GM12875 (cell line): ENCODE measurements around the gene TMEM235.

Experiments
- H3K4me3 ChIP-seq: one replicate; pipeline ENCODE4 v1.5.1; 2011; ENCODE audit warnings: low read depth, low read length, control low read depth
- TF ChIP-seq, protein P1 (sequence below): IDR thresholded peaks from 2 replicates; pipeline ENCODE4 v1.5.1; 2011; ENCODE audit warnings: low read depth, mild to moderate bottlenecking, control low read depth, inconsistent platforms, low read length, moderate library complexity, borderline replicate concordance; ENCODE audit not compliant: insufficient read depth

Gene TMEM235

DNA sequence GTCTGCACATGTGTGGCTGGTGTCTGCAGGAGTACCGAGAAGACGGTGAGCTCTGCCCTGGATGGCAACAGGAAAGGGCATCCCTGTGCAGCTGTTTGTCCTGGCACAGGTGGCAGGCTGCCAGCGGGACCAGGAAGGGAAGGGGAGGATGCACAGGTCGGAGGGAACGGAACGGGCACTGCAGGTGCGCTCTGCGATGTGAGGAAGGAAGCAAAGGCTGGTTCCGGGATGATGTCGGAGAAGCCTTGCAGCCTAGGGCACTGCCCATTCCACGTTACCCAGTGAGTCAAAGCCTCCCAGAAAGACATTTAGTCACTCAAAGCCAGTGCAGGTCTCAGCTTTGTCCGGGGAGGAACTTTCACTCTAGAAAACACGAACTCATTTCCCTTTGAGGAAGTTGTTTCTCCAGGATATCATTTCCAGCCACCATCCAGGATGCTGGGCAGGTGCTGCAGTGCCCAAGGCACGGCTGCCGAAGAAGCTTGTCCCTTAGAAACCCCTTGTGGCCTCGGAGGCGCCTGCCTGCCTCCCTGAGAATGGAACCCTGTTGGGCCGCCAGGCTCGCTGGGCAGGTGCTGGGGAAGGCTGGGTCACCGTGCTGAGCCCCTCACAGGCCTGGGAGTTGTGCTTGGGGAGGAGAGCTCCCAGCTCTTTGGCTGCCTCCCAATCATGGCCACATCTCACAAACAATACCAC, 4.5 kb upstream of the TMEM235 start:
- TF ChIP-seq, protein P1, sequence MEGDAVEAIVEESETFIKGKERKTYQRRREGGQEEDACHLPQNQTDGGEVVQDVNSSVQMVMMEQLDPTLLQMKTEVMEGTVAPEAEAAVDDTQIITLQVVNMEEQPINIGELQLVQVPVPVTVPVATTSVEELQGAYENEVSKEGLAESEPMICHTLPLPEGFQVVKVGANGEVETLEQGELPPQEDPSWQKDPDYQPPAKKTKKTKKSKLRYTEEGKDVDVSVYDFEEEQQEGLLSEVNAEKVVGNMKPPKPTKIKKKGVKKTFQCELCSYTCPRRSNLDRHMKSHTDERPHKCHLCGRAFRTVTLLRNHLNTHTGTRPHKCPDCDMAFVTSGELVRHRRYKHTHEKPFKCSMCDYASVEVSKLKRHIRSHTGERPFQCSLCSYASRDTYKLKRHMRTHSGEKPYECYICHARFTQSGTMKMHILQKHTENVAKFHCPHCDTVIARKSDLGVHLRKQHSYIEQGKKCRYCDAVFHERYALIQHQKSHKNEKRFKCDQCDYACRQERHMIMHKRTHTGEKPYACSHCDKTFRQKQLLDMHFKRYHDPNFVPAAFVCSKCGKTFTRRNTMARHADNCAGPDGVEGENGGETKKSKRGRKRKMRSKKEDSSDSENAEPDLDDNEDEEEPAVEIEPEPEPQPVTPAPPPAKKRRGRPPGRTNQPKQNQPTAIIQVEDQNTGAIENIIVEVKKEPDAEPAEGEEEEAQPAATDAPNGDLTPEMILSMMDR, result no peak
- H3K4me3 ChIP-seq, result no peak overlapping the region

DNA sequence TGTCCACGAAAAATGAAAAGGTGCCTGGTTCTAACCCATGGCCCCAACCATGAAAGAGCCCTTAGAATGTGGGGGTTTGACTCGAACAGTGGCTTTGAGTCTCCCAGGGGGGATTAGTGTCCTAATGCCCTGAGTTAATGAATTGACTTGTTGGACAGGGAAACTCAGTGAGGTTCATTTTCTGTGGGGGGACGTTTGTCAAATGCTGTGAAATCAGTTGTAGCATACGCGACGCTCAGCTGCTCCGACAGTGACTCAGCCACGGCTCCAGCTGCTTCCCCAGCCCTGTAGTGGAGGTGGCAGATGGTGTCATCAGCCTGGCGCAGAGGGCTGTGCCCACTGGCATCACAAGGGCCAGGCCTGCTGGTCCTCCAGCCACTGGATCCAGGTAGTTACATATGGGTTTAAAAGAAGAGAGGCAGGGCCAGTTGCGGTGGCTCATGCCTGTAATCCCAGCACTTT, 3.9 kb upstream of the TMEM235 start:
- TF ChIP-seq, protein P1, result no peak

DNA sequence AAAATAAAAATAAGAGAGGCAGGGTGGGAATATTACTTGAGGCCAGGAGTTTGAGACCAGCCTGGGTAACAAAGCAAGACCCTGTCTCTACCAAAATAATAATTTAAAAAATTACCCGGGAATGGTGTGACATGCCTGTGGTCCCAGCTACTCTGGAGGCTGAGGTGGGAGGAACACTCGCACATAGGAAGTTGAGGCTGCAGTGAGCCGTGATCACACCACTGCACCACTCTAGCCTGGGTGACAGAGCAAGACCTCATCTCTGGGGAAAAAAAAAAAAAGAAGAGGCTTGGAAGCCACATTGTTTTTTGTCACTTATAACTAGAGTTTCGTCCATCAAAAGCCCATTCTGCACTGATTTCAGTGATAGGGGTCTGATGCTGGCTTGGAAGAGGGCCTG, 3.3 kb upstream of the TMEM235 start:
- no peak overlapping the region for H3K4me3 ChIP-seq
- TF ChIP-seq, protein P1, result no peak

More for the DNA sequence above, 3.9 kb upstream of the TMEM235 start:
- H3K4me3 ChIP-seq, result no peak overlapping the region

DNA sequence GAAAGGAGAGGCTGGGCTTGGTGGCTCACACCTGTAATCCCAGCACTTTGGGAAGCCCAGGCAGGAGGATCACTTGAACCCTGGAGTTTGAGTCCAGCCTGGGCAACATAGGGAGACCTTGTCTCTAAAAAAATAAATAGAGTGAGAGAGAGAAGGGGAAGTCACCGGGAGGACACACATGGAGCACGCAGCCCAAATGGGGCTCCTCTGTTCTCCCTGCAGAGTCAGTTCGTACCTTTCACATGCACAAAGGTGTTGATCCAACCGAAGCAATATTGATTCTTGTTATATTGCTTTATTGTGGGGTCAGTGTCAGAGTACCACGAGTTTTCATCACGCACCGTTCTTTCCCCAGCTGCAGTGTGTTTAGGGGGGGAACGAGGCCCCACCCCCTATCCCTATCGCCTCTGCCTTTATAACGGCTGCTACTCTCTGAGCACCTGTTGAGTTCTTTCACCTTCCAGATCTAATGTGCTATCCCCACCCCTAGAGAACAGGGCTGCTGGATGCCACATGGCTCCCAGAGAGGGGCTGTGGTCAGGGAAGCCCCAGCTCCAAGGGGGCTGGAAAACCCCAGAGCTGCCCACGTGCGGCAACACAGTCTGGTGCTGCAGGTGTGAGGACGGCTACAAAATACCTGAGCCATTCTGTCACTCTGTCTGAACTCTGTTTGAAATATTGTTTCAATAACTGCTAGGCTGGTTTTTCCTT, 1.0 kb upstream of the TMEM235 start:
- TF ChIP-seq, protein P1, result no peak
- H3K4me3 ChIP-seq, result no peak overlapping the region

DNA sequence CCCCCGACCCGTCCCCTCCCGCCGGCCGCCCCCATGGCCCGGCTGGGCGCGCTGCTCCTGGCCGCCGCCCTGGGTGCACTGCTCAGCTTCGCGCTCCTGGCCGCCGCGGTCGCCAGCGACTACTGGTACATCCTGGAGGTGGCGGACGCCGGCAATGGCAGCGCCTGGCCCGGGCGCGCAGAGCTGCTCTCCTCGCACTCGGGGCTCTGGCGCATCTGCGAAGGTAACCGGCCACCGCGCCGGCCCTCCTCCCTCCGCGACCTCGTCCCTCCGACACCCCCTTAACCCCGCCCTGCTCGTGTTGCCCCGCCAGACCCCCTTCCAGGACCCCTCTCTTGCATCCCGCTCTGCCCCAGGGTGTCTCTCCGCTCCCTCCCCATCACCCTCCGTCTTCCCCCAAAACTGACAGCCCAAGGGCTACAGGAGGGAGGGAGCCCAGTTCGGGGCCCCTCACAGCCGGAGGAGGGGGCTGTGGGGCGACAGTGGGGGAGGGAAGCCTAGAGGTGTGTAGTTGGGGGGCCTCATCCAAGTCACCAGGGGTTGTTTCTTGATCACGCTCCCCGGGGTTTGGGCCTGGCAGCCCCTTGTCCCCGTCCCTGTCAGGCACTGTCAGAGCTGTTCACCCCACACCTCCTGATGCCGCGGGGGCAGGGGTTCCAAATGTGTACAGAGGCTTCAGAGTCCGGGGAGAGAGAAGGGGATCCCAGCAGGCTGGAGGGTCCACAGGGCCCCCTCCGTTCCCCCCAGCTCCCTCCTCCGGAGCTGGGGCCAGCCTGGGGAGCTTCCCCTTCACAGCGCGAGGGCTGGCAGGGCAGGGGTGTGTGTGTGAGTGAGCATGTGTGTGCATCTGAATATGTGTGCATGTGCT, 794 bp downstream of the TMEM235 start:
- no peak overlapping the region for H3K4me3 ChIP-seq
- TF ChIP-seq, protein P1, result no peak

DNA sequence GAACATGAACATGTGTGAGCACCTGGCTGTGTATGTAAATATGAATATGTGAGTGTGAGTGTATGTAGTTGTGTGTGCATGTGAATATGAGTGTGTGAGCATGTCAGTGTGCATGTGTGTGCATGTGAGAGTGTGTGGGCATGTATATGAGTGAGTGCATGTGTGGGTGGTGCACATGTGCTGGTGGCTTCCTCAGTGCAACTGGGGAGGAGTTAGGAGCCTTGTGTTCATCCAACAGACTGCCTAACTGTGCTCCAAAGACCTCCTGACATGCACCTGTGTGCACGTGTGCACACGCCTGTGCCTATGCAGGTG, 1.4 kb downstream of the TMEM235 start:
- TF ChIP-seq, protein P1, result no peak
- no peak overlapping the region for H3K4me3 ChIP-seq

DNA sequence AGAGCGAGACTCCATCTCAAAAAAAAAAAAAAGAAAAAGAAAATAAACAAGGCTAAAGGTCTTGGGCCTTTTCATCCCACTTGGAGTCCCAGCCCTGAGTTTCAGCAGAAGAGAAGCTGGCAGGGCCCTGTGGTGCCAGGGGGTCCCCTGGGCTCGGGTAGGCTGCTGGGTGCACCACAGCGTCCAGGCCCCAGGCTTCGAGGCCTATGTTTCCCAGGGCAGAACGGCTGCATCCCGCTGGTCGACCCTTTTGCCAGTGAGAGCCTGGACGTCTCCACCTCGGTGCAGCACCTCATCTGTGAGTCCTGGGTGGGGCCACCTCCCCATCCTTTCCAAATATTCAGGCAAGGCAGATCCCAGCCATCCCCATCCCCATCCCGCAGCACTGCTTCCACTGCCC, 2.2 kb downstream of the TMEM235 start:
- TF ChIP-seq, protein P1, result no peak
- H3K4me3 ChIP-seq, result no peak overlapping the region
